ENCODE measurements around the gene GNAI2.
"Not testable (repeated sequence)": the region's sequence is repeated elsewhere in the genome, so short reads cannot be mapped to it uniquely, and the experiment has no call there.

Gene GNAI2

GRCh38 chr3:50226888-50227389 lies 9.1 kb upstream of the GNAI2 start:
- peak; percentile 33 for DNase-seq (ENCODE audit: low read depth)

GRCh38 chr3:50227390-50228183 lies 8.4 kb upstream of the GNAI2 start:
- DNase-seq (ENCODE audit: low read depth), result peak; percentile 71

- not testable (repeated sequence) for DNase-seq (ENCODE audit: low read depth)
Observed at GRCh38 chr3:50228184-50228763, 7.7 kb upstream of the GNAI2 start.

GRCh38 chr3:50229490-50229889 lies 6.5 kb upstream of the GNAI2 start:
- no peak for DNase-seq (ENCODE audit: low read depth)

GRCh38 chr3:50230104-50230793 lies 5.8 kb upstream of the GNAI2 start:
- no peak for DNase-seq (ENCODE audit: low read depth)

- DNase-seq (ENCODE audit: low read depth), result no peak
Observed at GRCh38 chr3:50230794-50231125, 5.2 kb upstream of the GNAI2 start.

GRCh38 chr3:50231581-50231980 lies 4.4 kb upstream of the GNAI2 start:
- no peak for DNase-seq (ENCODE audit: low read depth)

- DNase-seq (ENCODE audit: low read depth), result no peak
Observed at GRCh38 chr3:50232303-50232702, 3.7 kb upstream of the GNAI2 start.

- DNase-seq (ENCODE audit: low read depth), result no peak
Observed at GRCh38 chr3:50233176-50233575, 2.8 kb upstream of the GNAI2 start.

GRCh38 chr3:50236484-50237132 lies 604 bp downstream of the GNAI2 start:
- no peak for DNase-seq (ENCODE audit: low read depth)

- no peak for DNase-seq (ENCODE audit: low read depth)
Observed at GRCh38 chr3:50237133-50237651, 1.2 kb downstream of the GNAI2 start.

GRCh38 chr3:50237754-50238548 lies 1.9 kb downstream of the GNAI2 start:
- peak; percentile 56 for DNase-seq (ENCODE audit: low read depth)

- no peak for DNase-seq (ENCODE audit: low read depth)
Observed at GRCh38 chr3:50238549-50239026, 2.6 kb downstream of the GNAI2 start.

- DNase-seq (ENCODE audit: low read depth), result no peak
Observed at GRCh38 chr3:50239649-50240048, 3.6 kb downstream of the GNAI2 start.

GRCh38 chr3:50241163-50241562 lies 5.2 kb downstream of the GNAI2 start:
- no peak for DNase-seq (ENCODE audit: low read depth)

GRCh38 chr3:50241713-50242380 lies 5.8 kb downstream of the GNAI2 start:
- no peak for DNase-seq (ENCODE audit: low read depth)

GRCh38 chr3:50242381-50242770 lies 6.4 kb downstream of the GNAI2 start:
- no peak for DNase-seq (ENCODE audit: low read depth)

- DNase-seq (ENCODE audit: low read depth), result no peak
Observed at GRCh38 chr3:50242851-50243542, 7.0 kb downstream of the GNAI2 start.

- no peak for DNase-seq (ENCODE audit: low read depth)
Observed at GRCh38 chr3:50243543-50243895, 7.5 kb downstream of the GNAI2 start.

GRCh38 chr3:50244813-50245212 lies 8.8 kb downstream of the GNAI2 start:
- DNase-seq (ENCODE audit: low read depth), result not testable (repeated sequence)
